Suprapubic skin (tissue), 4 donors: ENCODE data around the gene ZC2HC1B.
"Not testable (repeated sequence)": the region's sequence is repeated elsewhere in the genome, so short reads cannot be mapped to it uniquely, and the experiment has no call there.

Experiments
- EP300 ChIP-seq: sonication (generic); formaldehyde crosslinking; IDR thresholded peaks from one replicate; pipeline ENCODE4 v1.6.1; 2017; ENCODE audit warnings: antibody characterized with exemption
- POLR2A ChIP-seq, 2 donors: fragments of 450-650 bp; IDR thresholded peaks; one replicate each; pipeline ENCODE4 v1.6.1; 2017; ENCODE audit warnings: antibody characterized with exemption in 2 of 2, mild to moderate bottlenecking in 2 of 2, moderate library complexity in 2 of 2
- POLR2AphosphoS5 ChIP-seq, 3 donors: sonication (generic); formaldehyde crosslinking; IDR thresholded peaks; one replicate each; pipeline ENCODE4 v1.6.1; 2017; ENCODE audit warnings: antibody characterized with exemption in 3 of 3
- TF ChIP-seq, protein P1 (sequence below), 2 donors: fragments of 200-600 bp in 1 of 2; fragments of 450-650 bp in 1 of 2; sonication (generic) in 1 of 2; IDR thresholded peaks; one replicate each; pipeline ENCODE4 v1.5.1; 2016 to 2019; ENCODE audit warnings: antibody characterized with exemption in 2 of 2, mild to moderate bottlenecking in 1 of 2, moderate library complexity in 1 of 2

DNA sequence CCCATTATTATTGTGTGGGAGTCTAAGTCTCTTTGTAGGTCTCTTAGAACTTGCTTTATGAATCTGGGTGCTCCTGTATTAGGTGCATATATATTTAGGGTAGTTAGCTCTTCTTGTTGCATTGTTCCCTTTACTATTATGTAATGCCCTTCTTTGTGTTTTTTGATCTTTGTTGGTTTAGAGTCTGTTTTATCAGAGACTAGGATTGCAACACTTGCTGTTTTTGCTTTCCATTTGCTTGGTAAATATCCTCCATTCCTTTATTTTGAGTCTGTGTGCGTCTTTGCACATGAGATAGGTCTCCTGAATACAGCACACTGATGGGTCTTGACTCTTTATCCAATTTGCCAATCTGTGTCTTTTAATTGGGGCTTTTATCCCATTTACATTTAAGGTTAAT is 9.2 kb upstream of the ZC2HC1B start:
- TF ChIP-seq EP300; POLR2A (IDR thresholded peaks at IDR 0.05); POLR2AphosphoS5 (IDR thresholded peaks at IDR 0.05): not testable (repeated sequence)
- TF ChIP-seq, protein P1, sequence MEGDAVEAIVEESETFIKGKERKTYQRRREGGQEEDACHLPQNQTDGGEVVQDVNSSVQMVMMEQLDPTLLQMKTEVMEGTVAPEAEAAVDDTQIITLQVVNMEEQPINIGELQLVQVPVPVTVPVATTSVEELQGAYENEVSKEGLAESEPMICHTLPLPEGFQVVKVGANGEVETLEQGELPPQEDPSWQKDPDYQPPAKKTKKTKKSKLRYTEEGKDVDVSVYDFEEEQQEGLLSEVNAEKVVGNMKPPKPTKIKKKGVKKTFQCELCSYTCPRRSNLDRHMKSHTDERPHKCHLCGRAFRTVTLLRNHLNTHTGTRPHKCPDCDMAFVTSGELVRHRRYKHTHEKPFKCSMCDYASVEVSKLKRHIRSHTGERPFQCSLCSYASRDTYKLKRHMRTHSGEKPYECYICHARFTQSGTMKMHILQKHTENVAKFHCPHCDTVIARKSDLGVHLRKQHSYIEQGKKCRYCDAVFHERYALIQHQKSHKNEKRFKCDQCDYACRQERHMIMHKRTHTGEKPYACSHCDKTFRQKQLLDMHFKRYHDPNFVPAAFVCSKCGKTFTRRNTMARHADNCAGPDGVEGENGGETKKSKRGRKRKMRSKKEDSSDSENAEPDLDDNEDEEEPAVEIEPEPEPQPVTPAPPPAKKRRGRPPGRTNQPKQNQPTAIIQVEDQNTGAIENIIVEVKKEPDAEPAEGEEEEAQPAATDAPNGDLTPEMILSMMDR (IDR thresholded peaks at IDR 0.05) = not testable (repeated sequence)
